Cardiac muscle cell (in vitro differentiated cells and primary cell): ENCODE results near the gene APAF1. TPM values are rescaled to one million over a fixed set of nuclear protein-coding genes. Genes with fewer than 3 reads are reported as not detected.

Experiments used
- DNase-seq, 2 donors: peaks; one replicate each; pipeline versions ENCODE4 v3.0.0 to v3.0.0-alpha.2; 2010 to 2017; ENCODE audit warnings: low read depth in 1 of 2, low spot score in 1 of 2
- H3K27ac ChIP-seq: fragments of 200-600 bp; sonication (generic); 2 replicates; pipeline ENCODE4 v1.5.1; 2016
- H3K27me3 ChIP-seq: fragments of 200-600 bp; sonication (generic); 2 replicates; pipeline ENCODE4 v1.6.0; 2016; ENCODE audit warnings: control low read depth
- H3K36me3 ChIP-seq: fragments of 200-600 bp; sonication (generic); 2 replicates; pipeline ENCODE4 v1.5.1; 2016; ENCODE audit warnings: control low read depth
- H3K4me1 ChIP-seq: fragments of 200-600 bp; sonication (generic); 2 replicates; pipeline ENCODE4 v1.8.1; 2017; ENCODE audit warnings: low read depth, mild to moderate bottlenecking, mixed run types
- H3K4me3 ChIP-seq: fragments of 200-600 bp; sonication (generic); 2 replicates; pipeline ENCODE4 v1.5.1; 2016; ENCODE audit warnings: mild to moderate bottlenecking
- H3K9me3 ChIP-seq: fragments of 200-600 bp; sonication (generic); 2 replicates; pipeline ENCODE4 v1.5.1; 2017; ENCODE audit warnings: low read depth, mild to moderate bottlenecking, control low read depth
- polyA plus RNA-seq: library from polyadenylated mRNA; unstranded; fragments of >200 nt; fragmentation: Nextera tagmentation; extraction: Ambion mirVana; gene quantifications from 2 replicates; pipeline ENCODE4 v1.2.1, GENCODE V29; 2016
- total RNA-seq: library from RNA; depleted of rRNA; stranded (reverse); fragments of >200 nt; gene quantifications from 2 replicates; pipeline ENCODE4 v1.2.3, GENCODE V29; 2016
- TF ChIP-seq, protein P1 (sequence below): IDR thresholded peaks from 2 replicates; pipeline ENCODE4 v1.5.1; 2012; ENCODE audit warnings: low read depth, mild to moderate bottlenecking, low read length

APAF1 gene
- total and polyA plus RNA-seq, 2 experiments from 2014 or later: 11.8 to 13.8 TPM

GRCh38 chr12:98653866-98654493 is 8.9 kb downstream of the APAF1 start:
- Histone ChIP-seq H3K9me3 (no peaks in the 10 kb centered on the region), H3K27me3 (no peaks in the 10 kb centered on the region), H3K4me1 (no peaks in the 10 kb centered on the region), H3K27ac (no peak overlapping the region), H3K4me3 (no peak overlapping the region), H3K36me3 (peaks cover 14% of the 10 kb centered on the region)
- peak; percentile 47 to 81 for DNase-seq
- TF ChIP-seq, protein P1, sequence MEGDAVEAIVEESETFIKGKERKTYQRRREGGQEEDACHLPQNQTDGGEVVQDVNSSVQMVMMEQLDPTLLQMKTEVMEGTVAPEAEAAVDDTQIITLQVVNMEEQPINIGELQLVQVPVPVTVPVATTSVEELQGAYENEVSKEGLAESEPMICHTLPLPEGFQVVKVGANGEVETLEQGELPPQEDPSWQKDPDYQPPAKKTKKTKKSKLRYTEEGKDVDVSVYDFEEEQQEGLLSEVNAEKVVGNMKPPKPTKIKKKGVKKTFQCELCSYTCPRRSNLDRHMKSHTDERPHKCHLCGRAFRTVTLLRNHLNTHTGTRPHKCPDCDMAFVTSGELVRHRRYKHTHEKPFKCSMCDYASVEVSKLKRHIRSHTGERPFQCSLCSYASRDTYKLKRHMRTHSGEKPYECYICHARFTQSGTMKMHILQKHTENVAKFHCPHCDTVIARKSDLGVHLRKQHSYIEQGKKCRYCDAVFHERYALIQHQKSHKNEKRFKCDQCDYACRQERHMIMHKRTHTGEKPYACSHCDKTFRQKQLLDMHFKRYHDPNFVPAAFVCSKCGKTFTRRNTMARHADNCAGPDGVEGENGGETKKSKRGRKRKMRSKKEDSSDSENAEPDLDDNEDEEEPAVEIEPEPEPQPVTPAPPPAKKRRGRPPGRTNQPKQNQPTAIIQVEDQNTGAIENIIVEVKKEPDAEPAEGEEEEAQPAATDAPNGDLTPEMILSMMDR: peak; percentile 61

DNA sequence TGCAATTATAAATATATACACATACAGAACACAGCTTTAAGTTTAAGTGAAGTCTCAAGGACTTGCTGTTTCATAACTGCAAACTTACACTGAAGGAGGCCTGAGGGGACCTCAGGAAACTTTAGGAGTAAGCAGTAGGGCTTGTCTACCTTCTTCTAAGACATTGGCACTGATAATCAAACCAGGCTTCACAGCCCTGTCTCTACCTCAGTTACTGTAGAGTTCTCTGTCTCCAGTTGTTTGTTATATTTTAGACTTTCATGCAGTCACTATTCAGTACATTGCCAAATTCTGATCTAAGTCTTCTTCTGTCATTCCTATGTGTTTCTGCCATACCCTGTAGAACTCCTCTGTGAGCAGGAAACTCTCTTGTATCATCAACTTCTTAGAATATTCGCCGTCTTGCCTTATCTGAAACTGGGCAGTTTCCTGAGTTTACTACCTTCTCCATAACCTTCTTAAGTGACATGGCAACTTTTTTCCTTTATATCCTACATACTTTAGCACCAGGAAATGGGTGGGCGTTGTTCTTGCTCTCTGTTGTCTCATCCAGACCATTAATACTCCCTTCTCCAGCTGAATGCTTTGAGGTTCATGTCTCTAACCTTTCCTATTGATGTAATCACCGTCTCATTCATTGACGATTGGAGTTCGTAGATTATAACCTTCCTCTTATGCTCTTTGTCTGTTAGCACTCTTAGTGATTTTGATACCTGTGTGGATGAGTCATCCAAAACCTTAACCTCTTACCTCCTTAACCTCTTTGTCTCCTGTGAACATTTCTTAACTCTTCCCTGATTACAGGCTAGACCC is 11.4 kb downstream of the APAF1 start:
- H3K27me3 ChIP-seq: no peaks in the 10 kb centered on the region
- peaks cover 5% of the 10 kb centered on the region for H3K36me3 ChIP-seq
- DNase-seq: no peak
- H3K4me3 ChIP-seq: no peak overlapping the region
- H3K27ac ChIP-seq: no peak overlapping the region
- H3K4me1 ChIP-seq: no peaks in the 10 kb centered on the region
- TF ChIP-seq, protein P1: no peak
- H3K9me3 ChIP-seq: no peaks in the 10 kb centered on the region

- no peaks in the 10 kb centered on the region for H3K4me1 ChIP-seq
These were observed 15.4 kb downstream of the APAF1 start for GRCh38 chr12:98660521-98660920.

DNA sequence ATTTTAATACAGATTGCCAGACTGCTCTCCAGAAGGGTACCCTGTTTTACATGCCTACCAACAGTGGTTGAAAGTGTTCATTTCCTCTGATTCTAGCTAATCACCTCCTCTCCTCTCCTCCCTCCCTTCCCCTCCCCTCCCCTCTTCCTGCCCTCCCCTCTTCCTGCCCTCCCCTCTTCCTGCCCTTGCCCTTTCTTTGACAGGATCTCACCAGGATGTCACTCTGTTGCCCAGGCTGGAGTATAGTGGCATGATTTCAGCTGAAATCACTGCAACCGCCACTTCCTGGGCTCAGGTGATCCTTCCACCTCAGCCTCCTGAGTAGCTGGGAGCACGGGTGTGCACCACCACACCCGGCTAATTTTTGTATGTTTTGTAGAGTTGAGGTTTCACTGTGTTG is 24.7 kb downstream of the APAF1 start:
- Histone ChIP-seq H3K36me3 (peaks cover 18% of the 10 kb centered on the region), H3K9me3 (no peaks in the 10 kb centered on the region), H3K27ac (no peak overlapping the region), H3K4me3 (no peak overlapping the region), H3K4me1 (no peaks in the 10 kb centered on the region), H3K27me3 (no peaks in the 10 kb centered on the region)
- no peak for DNase-seq
- TF ChIP-seq, protein P1: no peak

More at GRCh38 chr12:98660521-98660920, 15.4 kb downstream of the APAF1 start:
- peaks cover 19% of the 10 kb centered on the region for H3K36me3 ChIP-seq
- H3K27ac ChIP-seq: no peak overlapping the region
- H3K4me3 ChIP-seq: no peak overlapping the region
- TF ChIP-seq, protein P1: no peak
- no peak for DNase-seq
- H3K27me3 ChIP-seq: no peaks in the 10 kb centered on the region
- no peaks in the 10 kb centered on the region for H3K9me3 ChIP-seq

GRCh38 chr12:98671459-98671858 is 26.4 kb downstream of the APAF1 start:
- H3K27me3 ChIP-seq: no peaks in the 10 kb centered on the region
- TF ChIP-seq, protein P1: no peak
- peak; percentile 11 to 15 for DNase-seq
- H3K4me3 ChIP-seq: no peak overlapping the region
- peak overlapping the region; percentile 3 for H3K27ac ChIP-seq
- no peaks in the 10 kb centered on the region for H3K9me3 ChIP-seq
- peaks cover 14% of the 10 kb centered on the region for H3K36me3 ChIP-seq
- no peaks in the 10 kb centered on the region for H3K4me1 ChIP-seq
